Erythroblast (primary cell): Measurements from ENCODE around the gene CCDC106.

Source experiments
- GATA1 ChIP-seq: IDR thresholded peaks from 2 replicates; pipeline ENCODE4 v1.6.1; 2011; ENCODE audit warnings: low read depth, mild to moderate bottlenecking, control low read depth, low read length, moderate library complexity
- POLR2A ChIP-seq: IDR thresholded peaks from 2 replicates; pipeline ENCODE4 v1.6.1; 2011; ENCODE audit warnings: mild to moderate bottlenecking, low read length

DNA sequence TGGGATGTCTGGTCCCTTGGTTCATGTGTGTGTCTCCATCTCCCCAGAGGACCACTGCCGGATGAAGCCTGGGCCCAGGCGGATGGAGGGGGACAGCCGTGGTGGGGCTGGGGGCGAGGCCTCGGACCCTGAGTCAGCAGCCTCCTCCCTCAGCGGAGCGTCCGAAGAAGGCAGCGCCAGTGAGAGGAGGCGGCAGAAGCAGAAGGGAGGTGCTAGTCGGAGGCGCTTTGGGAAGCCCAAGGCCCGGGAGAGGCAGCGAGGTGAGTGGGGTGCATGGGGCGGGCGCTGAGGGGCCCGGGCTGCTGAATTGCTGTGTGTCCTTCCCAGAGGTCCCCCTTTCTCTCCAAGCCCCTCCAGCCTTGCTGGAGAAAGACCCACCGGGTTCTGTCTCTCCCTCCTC, 3.2 kb downstream of the CCDC106 start:
- TF ChIP-seq POLR2A = no peak
- no peak for TF ChIP-seq GATA1
